PFSK-1 (cell line): ENCODE results near the gene GSTK1.

Experiments used
- FOXP2 ChIP-seq: optimal IDR thresholded peaks from 2 replicates; pipeline ENCODE3; 2011; ENCODE audit warnings: borderline replicate concordance, control low read depth, inconsistent platforms; ENCODE audit not compliant: insufficient read depth; ENCODE audit errors: extremely low read length, extremely low read depth
- POLR2AphosphoS5 ChIP-seq: IDR thresholded peaks from 2 replicates; pipeline ENCODE4 v1.6.1; 2012; ENCODE audit warnings: low read depth, mild to moderate bottlenecking, control low read depth, low read length, moderate library complexity
- SIN3A ChIP-seq: IDR thresholded peaks from 2 replicates; pipeline ENCODE4 v1.6.1; 2012; ENCODE audit warnings: mild to moderate bottlenecking, low read length, moderate library complexity, borderline replicate concordance; ENCODE audit not compliant: insufficient read depth
- TAF1 ChIP-seq: IDR thresholded peaks from 2 replicates; pipeline ENCODE4 v1.6.1; 2012; ENCODE audit warnings: low read length, control low read depth, borderline replicate concordance; ENCODE audit not compliant: insufficient read depth
- TF ChIP-seq, protein P1 (sequence below), 2 experiments: IDR thresholded peaks; 2 replicates each; pipeline versions ENCODE4 v1.6.1 to v1.8.0; 2011 to 2012; ENCODE audit warnings: low read depth in 2 of 2, low read length in 2 of 2, control low read depth in 1 of 2, inconsistent platforms in 1 of 2, mild to moderate bottlenecking in 1 of 2, moderate library complexity in 1 of 2; ENCODE audit not compliant: insufficient read depth in 1 of 2

Gene GSTK1

DNA sequence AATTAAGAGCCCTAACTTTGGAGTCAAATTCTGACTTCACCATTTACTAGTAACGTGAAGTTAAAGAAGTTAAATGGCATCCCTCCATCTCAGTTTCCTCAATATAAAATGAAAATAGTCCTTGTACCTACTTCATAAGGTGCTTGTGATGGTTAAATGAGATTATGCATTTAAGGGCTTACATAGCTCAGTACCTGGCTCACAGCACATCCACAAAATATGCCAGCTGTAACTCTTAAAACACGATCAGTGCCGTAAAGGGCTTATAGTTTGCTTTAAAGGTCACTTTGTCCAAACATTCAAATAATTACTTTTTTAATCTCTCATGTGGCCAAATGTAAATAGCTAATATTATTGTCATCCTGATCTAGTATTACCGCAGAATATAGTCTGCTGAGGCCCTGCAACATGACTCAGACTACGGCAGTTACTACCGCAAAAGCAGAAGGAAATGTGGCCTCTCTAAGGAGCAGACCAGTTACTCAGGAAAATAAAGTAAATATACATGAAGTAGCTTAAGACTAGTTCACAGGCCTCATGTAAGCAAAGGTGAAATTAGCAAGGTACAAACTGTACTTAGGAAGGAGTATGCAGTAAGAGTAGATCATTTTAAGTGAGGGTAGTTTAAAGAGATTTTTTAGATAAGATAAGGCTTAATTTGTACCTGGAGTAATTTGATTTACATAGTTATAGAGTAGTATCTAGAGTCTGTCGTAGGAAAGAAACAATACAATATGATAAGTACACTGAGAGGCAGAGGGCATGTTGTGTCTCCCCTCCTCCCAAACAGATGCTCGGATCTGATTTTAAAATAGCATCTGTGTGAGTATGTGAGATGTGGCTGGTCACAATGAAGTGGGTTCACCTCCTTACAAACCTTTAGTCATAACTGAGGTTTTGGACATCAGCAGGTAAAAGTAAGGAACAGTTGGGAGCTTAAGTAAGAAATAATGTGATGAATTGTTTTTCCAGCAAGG is 38.0 kb downstream of the GSTK1 start:
- TF ChIP-seq FOXP2: no peak
- TF ChIP-seq POLR2AphosphoS5: no peak
- TF ChIP-seq, protein P1, sequence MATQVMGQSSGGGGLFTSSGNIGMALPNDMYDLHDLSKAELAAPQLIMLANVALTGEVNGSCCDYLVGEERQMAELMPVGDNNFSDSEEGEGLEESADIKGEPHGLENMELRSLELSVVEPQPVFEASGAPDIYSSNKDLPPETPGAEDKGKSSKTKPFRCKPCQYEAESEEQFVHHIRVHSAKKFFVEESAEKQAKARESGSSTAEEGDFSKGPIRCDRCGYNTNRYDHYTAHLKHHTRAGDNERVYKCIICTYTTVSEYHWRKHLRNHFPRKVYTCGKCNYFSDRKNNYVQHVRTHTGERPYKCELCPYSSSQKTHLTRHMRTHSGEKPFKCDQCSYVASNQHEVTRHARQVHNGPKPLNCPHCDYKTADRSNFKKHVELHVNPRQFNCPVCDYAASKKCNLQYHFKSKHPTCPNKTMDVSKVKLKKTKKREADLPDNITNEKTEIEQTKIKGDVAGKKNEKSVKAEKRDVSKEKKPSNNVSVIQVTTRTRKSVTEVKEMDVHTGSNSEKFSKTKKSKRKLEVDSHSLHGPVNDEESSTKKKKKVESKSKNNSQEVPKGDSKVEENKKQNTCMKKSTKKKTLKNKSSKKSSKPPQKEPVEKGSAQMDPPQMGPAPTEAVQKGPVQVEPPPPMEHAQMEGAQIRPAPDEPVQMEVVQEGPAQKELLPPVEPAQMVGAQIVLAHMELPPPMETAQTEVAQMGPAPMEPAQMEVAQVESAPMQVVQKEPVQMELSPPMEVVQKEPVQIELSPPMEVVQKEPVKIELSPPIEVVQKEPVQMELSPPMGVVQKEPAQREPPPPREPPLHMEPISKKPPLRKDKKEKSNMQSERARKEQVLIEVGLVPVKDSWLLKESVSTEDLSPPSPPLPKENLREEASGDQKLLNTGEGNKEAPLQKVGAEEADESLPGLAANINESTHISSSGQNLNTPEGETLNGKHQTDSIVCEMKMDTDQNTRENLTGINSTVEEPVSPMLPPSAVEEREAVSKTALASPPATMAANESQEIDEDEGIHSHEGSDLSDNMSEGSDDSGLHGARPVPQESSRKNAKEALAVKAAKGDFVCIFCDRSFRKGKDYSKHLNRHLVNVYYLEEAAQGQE (IDR thresholded peaks at IDR 0.05; ENCODE audit: insufficient read depth in 1 of 2, low read depth in 2 of 2, low read length in 2 of 2): no peak
- TF ChIP-seq SIN3A: no peak
- no peak for TF ChIP-seq TAF1

DNA sequence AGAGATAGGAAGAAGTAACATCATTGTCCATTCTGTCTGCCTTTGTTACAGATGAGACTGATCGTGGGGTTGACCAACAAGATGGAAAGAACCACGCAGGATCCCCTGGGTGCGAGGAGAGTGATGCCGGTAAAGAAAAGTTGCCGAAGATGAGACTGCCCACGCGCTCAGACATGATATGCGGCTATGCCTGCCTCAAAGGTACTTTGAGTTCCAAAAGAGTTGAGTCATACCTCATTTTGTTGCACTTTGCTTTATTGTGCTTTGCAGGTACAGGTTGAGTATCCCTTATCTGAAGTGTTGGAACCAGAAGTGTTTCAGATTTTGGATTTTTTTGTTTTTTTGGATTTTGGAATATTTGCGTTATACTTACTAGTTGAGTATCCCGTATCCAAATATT is 40.5 kb downstream of the GSTK1 start:
- TF ChIP-seq TAF1: no peak
- TF ChIP-seq SIN3A: no peak
- no peak for TF ChIP-seq FOXP2

DNA sequence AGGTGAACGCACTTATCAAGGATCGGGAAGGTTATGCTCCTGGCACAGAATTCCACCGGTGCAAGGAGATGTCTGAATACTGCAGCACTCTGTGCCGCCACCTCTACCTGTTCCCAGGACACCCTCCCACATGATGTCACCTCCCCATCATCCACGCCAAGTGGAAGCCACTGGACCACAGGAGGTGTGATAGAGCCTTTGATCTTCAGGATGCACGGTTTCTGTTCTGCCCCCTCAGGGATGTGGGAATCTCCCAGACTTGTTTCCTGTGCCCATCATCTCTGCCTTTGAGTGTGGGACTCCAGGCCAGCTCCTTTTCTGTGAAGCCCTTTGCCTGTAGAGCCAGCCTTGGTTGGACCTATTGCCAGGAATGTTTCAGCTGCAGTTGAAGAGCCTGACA is 41.7 kb downstream of the GSTK1 start:
- TF ChIP-seq POLR2AphosphoS5 (no peak), SIN3A (no peak), FOXP2 (no peak)
- TF ChIP-seq, protein P1 (IDR thresholded peaks at IDR 0.05; ENCODE audit: insufficient read depth in 1 of 2, low read depth in 2 of 2, low read length in 2 of 2): no peak

DNA sequence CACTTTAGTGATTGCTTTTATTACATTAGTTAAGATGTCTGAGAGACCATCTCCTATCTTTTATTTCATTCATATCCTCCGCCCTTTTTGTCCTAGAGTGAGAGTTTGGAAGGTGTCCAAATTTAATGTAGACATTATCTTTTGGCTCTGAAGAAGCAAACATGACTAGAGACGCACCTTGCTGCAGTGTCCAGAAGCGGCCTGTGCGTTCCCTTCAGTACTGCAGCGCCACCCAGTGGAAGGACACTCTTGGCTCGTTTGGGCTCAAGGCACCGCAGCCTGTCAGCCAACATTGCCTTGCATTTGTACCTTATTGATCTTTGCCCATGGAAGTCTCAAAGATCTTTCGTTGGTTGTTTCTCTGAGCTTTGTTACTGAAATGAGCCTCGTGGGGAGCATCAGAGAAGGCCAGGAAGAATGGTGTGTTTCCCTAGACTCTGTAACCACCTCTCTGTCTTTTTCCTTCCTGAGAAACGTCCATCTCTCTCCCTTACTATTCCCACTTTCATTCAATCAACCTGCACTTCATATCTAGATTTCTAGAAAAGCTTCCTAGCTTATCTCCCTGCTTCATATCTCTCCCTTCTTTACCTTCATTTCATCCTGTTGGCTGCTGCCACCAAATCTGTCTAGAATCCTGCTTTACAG is 42.3 kb downstream of the GSTK1 start:
- TF ChIP-seq FOXP2: no peak
- TF ChIP-seq POLR2AphosphoS5: no peak
- TF ChIP-seq, protein P1 (IDR thresholded peaks at IDR 0.05; ENCODE audit: insufficient read depth in 1 of 2, low read depth in 2 of 2, low read length in 2 of 2): no peak
- TF ChIP-seq TAF1: no peak
- TF ChIP-seq SIN3A: no peak

DNA sequence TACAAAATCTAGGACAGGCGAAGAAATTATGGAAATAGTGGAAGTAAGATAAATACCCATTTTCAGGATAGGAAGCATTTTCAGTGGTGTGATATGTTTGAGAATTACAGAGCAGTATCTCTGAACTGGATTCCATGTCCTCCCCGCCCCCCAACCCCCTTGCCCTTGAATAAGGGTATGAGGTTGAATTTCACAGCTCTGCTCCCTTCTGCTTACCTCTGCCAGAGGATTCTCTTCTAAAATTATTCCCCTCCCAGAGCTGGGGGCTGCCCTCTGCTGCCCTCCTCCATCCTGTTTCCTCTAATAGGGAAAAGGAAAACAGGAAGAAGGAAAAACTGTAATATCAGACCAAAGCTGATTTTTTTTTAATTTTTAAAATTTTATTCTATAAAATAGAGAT is 45.4 kb downstream of the GSTK1 start:
- TF ChIP-seq FOXP2: no peak
- no peak for TF ChIP-seq TAF1
- TF ChIP-seq SIN3A: no peak
- TF ChIP-seq, protein P1 (IDR thresholded peaks at IDR 0.05; ENCODE audit: insufficient read depth in 1 of 2, low read depth in 2 of 2, low read length in 2 of 2): no peak
- TF ChIP-seq POLR2AphosphoS5: no peak
